Measurements from ENCODE around the gene CD79B.
"Not testable (repeated sequence)": the region's sequence is repeated elsewhere in the genome, so short reads cannot be mapped to it uniquely, and the experiment has no call there.

The CD79B gene

GRCh38 chr17:63930951-63931575, 1.1 kb downstream of the CD79B start:
- TF ChIP-seq ZNF274 (IDR thresholded peaks at IDR 0.05; ENCODE audit: low read depth, low read length): no peak
- H3K4me3 ChIP-seq (ENCODE audit: low read length): peak overlapping the region; percentile 80

GRCh38 chr17:63929860-63930766, 2.0 kb downstream of the CD79B start:
- no peak for TF ChIP-seq ZNF274 (IDR thresholded peaks at IDR 0.05; ENCODE audit: low read depth, low read length)
- peak overlapping the region; percentile 80 for H3K4me3 ChIP-seq (ENCODE audit: low read length)

GRCh38 chr17:63928966-63929695, 3.0 kb downstream of the CD79B start:
- no peak for TF ChIP-seq ZNF274 (IDR thresholded peaks at IDR 0.05; ENCODE audit: low read depth, low read length)
- peak overlapping the region; percentile 1; the same call in 1 of the 2 replicates for H3K4me3 ChIP-seq (ENCODE audit: low read length)

- H3K4me3 ChIP-seq (ENCODE audit: low read length): no peak overlapping the region; the same call in 1 of the 2 replicates
- no peak for TF ChIP-seq ZNF274 (IDR thresholded peaks at IDR 0.05; ENCODE audit: low read depth, low read length)
Observed at GRCh38 chr17:63928172-63928666, 3.9 kb downstream of the CD79B start.

GRCh38 chr17:63927464-63928171, 4.5 kb downstream of the CD79B start:
- no peak overlapping the region; the same call in 1 of the 2 replicates for H3K4me3 ChIP-seq (ENCODE audit: low read length)
- TF ChIP-seq ZNF274 (IDR thresholded peaks at IDR 0.05; ENCODE audit: low read depth, low read length): no peak

DNA sequence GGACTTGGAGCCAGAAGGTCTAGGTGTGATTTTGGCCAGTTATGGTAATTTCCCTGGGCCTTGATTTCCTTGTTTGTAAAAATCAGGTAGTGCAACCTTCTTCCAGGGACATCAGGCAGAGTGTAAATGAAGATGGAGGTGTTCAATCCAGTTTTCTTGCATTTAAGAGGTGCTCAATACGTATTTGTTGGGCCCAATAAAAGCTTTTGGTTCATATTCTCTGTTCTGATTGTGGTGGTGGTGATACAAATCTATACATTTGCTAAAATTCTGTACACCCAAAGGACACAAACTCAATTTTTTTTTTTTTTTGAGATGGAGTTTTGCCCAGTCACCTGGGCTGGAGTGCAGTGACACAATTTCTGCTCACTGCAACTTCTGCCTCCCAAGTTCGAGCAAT, 6.0 kb downstream of the CD79B start:
- no peak for TF ChIP-seq ZNF274 (IDR thresholded peaks at IDR 0.05; ENCODE audit: low read depth, low read length)
- no peak overlapping the region for H3K4me3 ChIP-seq (ENCODE audit: low read length)

GRCh38 chr17:63925615-63926014, 6.5 kb downstream of the CD79B start:
- TF ChIP-seq ZNF274 (IDR thresholded peaks at IDR 0.05; ENCODE audit: low read depth, low read length): no peak
- no peak overlapping the region for H3K4me3 ChIP-seq (ENCODE audit: low read length)

DNA sequence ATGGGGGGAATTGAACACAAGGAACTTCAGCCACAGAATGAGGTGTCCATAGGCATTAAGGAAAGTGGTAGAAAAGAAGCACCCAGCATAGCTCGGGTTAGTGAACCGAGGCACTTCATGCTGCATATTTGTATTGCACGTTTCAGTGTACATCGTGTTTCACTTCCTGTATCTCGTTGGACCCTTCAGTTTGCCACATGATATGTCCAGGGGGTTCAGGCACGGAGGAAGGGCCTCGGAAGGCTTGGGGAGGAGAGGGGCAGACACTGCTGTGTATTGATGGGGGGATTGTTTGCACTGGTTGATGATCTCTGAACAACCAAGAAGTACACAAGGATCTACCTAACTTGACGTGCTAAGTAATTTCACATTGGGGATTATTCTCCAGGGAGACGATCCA, 9.7 kb downstream of the CD79B start:
- H3K4me3 ChIP-seq (ENCODE audit: low read length): not testable (repeated sequence)

- H3K4me3 ChIP-seq (ENCODE audit: low read length): not testable (repeated sequence)
Observed at GRCh38 chr17:63920779-63921178, 11.4 kb downstream of the CD79B start.

DNA sequence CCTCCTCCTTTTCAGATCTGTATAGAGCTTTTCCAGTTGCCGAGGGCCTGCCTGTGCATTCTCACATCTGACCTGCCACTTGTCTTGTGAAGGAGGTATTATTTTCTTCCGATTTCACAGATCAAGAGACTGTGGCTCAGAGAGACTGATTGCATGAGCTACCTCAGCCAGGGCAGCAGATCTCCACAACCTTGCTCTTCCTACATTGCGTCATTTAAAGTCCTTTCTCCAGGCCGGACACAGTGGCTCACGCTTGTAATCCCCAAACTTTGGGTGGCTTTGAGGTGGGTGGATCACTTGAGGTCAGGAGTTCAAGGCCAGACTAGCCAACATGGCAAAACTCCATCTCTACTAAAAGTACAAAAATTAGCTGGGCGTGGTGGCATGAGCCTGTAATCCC, 12.1 kb downstream of the CD79B start:
- H3K4me3 ChIP-seq (ENCODE audit: low read length): not testable (repeated sequence)

- TF ChIP-seq ZNF274 (IDR thresholded peaks at IDR 0.05; ENCODE audit: low read depth, low read length): no peak
- H3K4me3 ChIP-seq (ENCODE audit: low read length): no peak overlapping the region
Observed at GRCh38 chr17:63919311-63919723, 12.8 kb downstream of the CD79B start.

DNA sequence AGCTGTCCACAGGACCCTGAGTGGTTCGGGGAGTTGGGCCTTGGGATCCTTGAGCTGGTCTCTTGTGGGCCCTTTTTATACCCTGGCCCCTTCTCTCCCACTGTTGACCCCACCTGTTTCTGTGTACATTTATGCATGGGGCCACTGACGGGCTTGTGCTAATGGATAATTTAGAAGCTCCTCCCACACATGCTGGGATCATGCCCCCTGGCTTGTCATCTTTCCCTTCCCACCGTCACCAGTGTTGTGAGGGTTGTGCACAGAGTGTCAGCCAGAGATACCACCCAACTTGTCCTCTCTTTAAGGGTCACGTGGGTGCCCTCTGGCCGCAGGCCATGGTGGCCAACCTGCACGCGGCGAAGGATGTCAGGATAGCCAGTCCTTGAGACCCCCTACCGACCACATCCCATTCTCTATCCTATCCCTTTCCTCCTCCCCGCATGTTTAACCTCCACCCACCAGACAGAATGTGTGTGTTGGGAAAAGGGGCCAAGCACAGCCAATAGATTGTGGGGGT, 13.3 kb downstream of the CD79B start, which contains the start of gene GH1:
Gene GH1, minus strand, starts transcription at position 51 of the 517 bp plus-strand sequence. CDS start 63 bp downstream, outside the sequence.
- not testable (repeated sequence) for H3K4me3 ChIP-seq (ENCODE audit: low read length)

GRCh38 chr17:63918305-63918704, 13.8 kb downstream of the CD79B start:
- no peak overlapping the region for H3K4me3 ChIP-seq (ENCODE audit: low read length)
- TF ChIP-seq ZNF274 (IDR thresholded peaks at IDR 0.05; ENCODE audit: low read depth, low read length): no peak

DNA sequence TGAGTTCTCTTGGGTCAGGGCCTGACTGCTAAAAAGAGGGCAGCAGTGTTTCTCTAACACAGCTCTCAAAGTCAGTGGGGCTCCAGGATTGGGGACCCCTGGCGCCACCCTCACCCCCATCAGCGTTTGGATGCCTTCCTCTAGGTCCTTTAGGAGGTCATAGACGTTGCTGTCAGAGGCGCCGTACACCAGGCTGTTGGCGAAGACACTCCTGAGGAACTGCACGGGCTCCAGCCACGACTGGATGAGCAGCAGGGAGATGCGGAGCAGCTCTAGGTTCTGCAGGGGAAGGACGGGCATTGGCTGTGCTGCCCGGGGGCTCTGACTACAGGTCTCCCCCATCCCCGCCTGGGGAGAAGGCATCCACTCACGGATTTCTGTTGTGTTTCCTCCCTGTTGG, 14.5 kb downstream of the CD79B start:
- no peak overlapping the region for H3K4me3 ChIP-seq (ENCODE audit: low read length)
- no peak for TF ChIP-seq ZNF274 (IDR thresholded peaks at IDR 0.05; ENCODE audit: low read depth, low read length)

DNA sequence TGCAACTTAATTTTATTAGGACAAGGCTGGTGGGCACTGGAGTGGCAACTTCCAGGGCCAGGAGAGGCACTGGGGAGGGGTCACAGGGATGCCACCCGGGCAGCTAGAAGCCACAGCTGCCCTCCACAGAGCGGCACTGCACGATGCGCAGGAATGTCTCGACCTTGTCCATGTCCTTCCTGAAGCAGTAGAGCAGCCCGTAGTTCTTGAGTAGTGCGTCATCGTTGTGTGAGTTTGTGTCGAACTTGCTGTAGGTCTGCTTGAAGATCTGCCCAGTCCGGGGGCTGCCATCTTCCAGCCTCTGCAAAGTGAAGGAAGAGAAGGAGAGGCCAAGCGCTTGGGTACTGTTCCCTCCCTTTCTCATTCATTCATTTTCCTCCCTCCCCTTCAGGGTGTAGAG, 14.9 kb downstream of the CD79B start:
- H3K4me3 ChIP-seq (ENCODE audit: low read length): not testable (repeated sequence)
